Endothelial cell of umbilical vein (primary cell): ENCODE data around the gene COL18A1. TPM values are rescaled to one million over a fixed set of nuclear protein-coding genes. Genes with fewer than 3 reads are reported as not detected.

Experiments used
- BruUV-seq: library from RNA; stranded (reverse); fragments of 400-500 nt; replicated peaks from 2 replicates; lab custom pipeline; 2021; lab: Mats Ljungman, UMichigan
- CTCF ChIA-PET: fragments of 300-600, 350-600 bp; sonication (Branson Sonifier 250); formaldehyde crosslinking; loops from one replicate; lab custom pipeline; 2021; ENCODE audit warnings: antibody characterized with exemption, inconsistent platforms; lab: Charles Lee
- POLR2A ChIA-PET: fragments of 300-600, 350-600 bp; sonication (Branson Sonifier 250); formaldehyde crosslinking; loops from one replicate; lab custom pipeline; 2021; ENCODE audit warnings: antibody characterized with exemption, inconsistent platforms; lab: Charles Lee
- DNase-seq: peaks from one replicate; pipeline ENCODE4 v3.0.0-alpha.2; 2011; ENCODE audit warnings: low read depth, low spot score
- FAIRE-seq: peaks from 2 replicates; lab custom pipeline; 2011; peaks lifted over from hg19 to GRCh38; lab: Jason Lieb, UNC
- H2AFZ ChIP-seq: 2 replicates; pipeline ENCODE4 v1.6.0; 2012; ENCODE audit warnings: low read depth, low read length, control low read depth, inconsistent platforms
- H3K27ac ChIP-seq: 2 replicates; pipeline ENCODE4 v1.5.1; 2011; ENCODE audit warnings: low read depth, mild to moderate bottlenecking, control low read depth, low read length, moderate library complexity; ENCODE audit not compliant: insufficient read depth
- H3K27me3 ChIP-seq, 2 experiments: 2 replicates each; pipeline versions ENCODE4 v1.6.0 to v1.6.1; 2011; ENCODE audit warnings: low read length in 2 of 2, mixed read lengths in 1 of 2; ENCODE audit not compliant: control insufficient read depth in 2 of 2, insufficient read depth in 2 of 2
- H3K36me3 ChIP-seq, 2 experiments: 2 replicates in 1 of 2; 3 replicates in 1 of 2; pipeline ENCODE4 v1.5.1; 2011; ENCODE audit warnings: low read length in 2 of 2, mild to moderate bottlenecking in 1 of 2, moderate library complexity in 1 of 2; ENCODE audit not compliant: control insufficient read depth in 2 of 2, insufficient read depth in 2 of 2; ENCODE audit errors: extremely low read depth in 1 of 2
- H3K4me1 ChIP-seq: 3 replicates; pipeline ENCODE4 v1.5.1; 2011; ENCODE audit warnings: mild to moderate bottlenecking, low read length; ENCODE audit not compliant: control insufficient read depth, insufficient read depth; ENCODE audit errors: extremely low read depth
- H3K4me2 ChIP-seq: 2 replicates; pipeline ENCODE4 v1.6.1; 2011; ENCODE audit warnings: low read length, control low read depth, mixed read lengths; ENCODE audit not compliant: insufficient read depth
- H3K4me3 ChIP-seq, 3 experiments: fragments of 200-600 bp in 1 of 3; sonication (generic), shearing (Covaris generic) in 1 of 3; replicated peaks in 1 of 3; 2 replicates each; pipeline ENCODE4 v1.5.1; 2011 to 2016; ENCODE audit warnings: control low read depth in 3 of 3, low read length in 3 of 3, mild to moderate bottlenecking in 2 of 3, inconsistent platforms in 1 of 3, low read depth in 1 of 3, moderate library complexity in 1 of 3; ENCODE audit not compliant: insufficient read depth in 1 of 3
- H3K79me2 ChIP-seq: 2 replicates; pipeline ENCODE4 v1.6.0; 2012; ENCODE audit warnings: low read length, inconsistent platforms; ENCODE audit not compliant: control insufficient read depth, insufficient read depth
- H3K9ac ChIP-seq: replicated peaks from 2 replicates; pipeline ENCODE3; 2011; ENCODE audit warnings: low read length, control low read depth; ENCODE audit not compliant: insufficient read depth; ENCODE audit errors: extremely low read depth
- H3K9me1 ChIP-seq: replicated peaks from 3 replicates; pipeline ENCODE4 v1.6.0; 2011; ENCODE audit warnings: mild to moderate bottlenecking, low read length; ENCODE audit not compliant: control insufficient read depth, insufficient read depth; ENCODE audit errors: extremely low read depth
- H3K9me3 ChIP-seq: replicated peaks from 2 replicates; pipeline ENCODE4 v1.5.1; 2012; ENCODE audit warnings: low read length, inconsistent platforms; ENCODE audit not compliant: control insufficient read depth, insufficient read depth
- H4K20me1 ChIP-seq: replicated peaks from 2 replicates; pipeline ENCODE3; 2011; ENCODE audit warnings: mild to moderate bottlenecking, low read length; ENCODE audit not compliant: control insufficient read depth, insufficient read depth; ENCODE audit errors: extremely low read depth
- EZH2 ChIP-seq: IDR thresholded peaks from 2 replicates; pipeline ENCODE4 v1.6.1; 2012; ENCODE audit warnings: borderline replicate concordance, low read depth, mild to moderate bottlenecking, moderate library complexity, low read length, inconsistent platforms; ENCODE audit not compliant: severe bottlenecking
- FOS ChIP-seq: IDR thresholded peaks from 2 replicates; pipeline ENCODE4 v1.6.1; 2011; ENCODE audit warnings: mild to moderate bottlenecking, low read length, moderate library complexity, borderline replicate concordance; ENCODE audit not compliant: insufficient read depth
- GATA2 ChIP-seq: IDR thresholded peaks from 2 replicates; pipeline ENCODE4 v1.7.0; 2011; ENCODE audit warnings: low read depth, mild to moderate bottlenecking, moderate library complexity, mixed read lengths, low read length; ENCODE audit not compliant: insufficient read length, insufficient read depth
- JUN ChIP-seq: IDR thresholded peaks from 2 replicates; pipeline ENCODE4 v1.6.1; 2011; ENCODE audit warnings: borderline replicate concordance, low read depth; ENCODE audit not compliant: insufficient read length, insufficient read depth
- MYC ChIP-seq: IDR thresholded peaks from one replicate; pipeline ENCODE4 v1.6.1; 2011; ENCODE audit warnings: mild to moderate bottlenecking, low read depth, low read length
- POLR2A ChIP-seq: IDR thresholded peaks from 2 replicates; pipeline ENCODE4 v1.6.1; 2012; ENCODE audit warnings: low read depth, mild to moderate bottlenecking, control low read depth, low read length
- POLR2AphosphoS5 ChIP-seq: IDR thresholded peaks from 2 replicates; pipeline ENCODE4 v1.6.1; 2012; ENCODE audit warnings: low read depth, mild to moderate bottlenecking, control low read depth, low read length, moderate library complexity; ENCODE audit not compliant: insufficient read depth
- dilution Hi-C: fragments of 300-500 bp; cut with MboI; formaldehyde crosslinking; loops from one replicate; pipeline ENCODE4 v1.15.0; 2019; ENCODE audit warnings: low sequenced_read_pairs; ENCODE audit not compliant: extremely low pct_ligation_motif_present
- intact Hi-C: fragments of 100-400 bp; cut with micrococcal nuclease; formaldehyde crosslinking; loops from one replicate; pipeline ENCODE4 v1.10.0; 2022
- polyA plus RNA-seq, 4 experiments: library from polyadenylated mRNA; depleted of rRNA in 3 of 4; stranded (reverse) in 3 of 4; unstranded in 1 of 4; fragments of >200 nt; gene quantifications; 2 replicates each; pipeline versions ENCODE4 v1.2.1 to v1.2.3, GENCODE V29; 2011 to 2012; ENCODE audit warnings: missing spikeins in 1 of 4
- total RNA-seq: library from RNA; stranded (reverse); gene quantifications from 2 replicates; pipeline ENCODE4 v1.2.3, GENCODE V29; 2021
- TF ChIP-seq, protein P1 (sequence below): IDR thresholded peaks from 2 replicates; pipeline ENCODE4 v1.6.1; 2011; ENCODE audit not compliant: insufficient read depth, insufficient read length
- TF ChIP-seq, protein P2 (sequence below), 2 donors: IDR thresholded peaks; 1 replicate in 1 of 2; 2 replicates in 1 of 2; pipeline ENCODE4 v1.5.1; 2011; ENCODE audit warnings: low read length in 2 of 2, mild to moderate bottlenecking in 2 of 2, moderate library complexity in 2 of 2, control low read depth in 1 of 2, inconsistent platforms in 1 of 2, low read depth in 1 of 2; ENCODE audit not compliant: insufficient read depth in 1 of 2; ENCODE audit errors: extremely low read depth in 1 of 2

The COL18A1 gene
- total and polyA plus RNA-seq, 2 donors (not counting 3 experiments of a cell fraction or from before 2014, with no cell fraction given) = 198 to 252 TPM

- dilution Hi-C loops (no loop called here), intact Hi-C loops (loop anchor here (10.0 kb wide), 1 partner anchor 62 kb away; no protein-coding TSS in a partner anchor)
- no peak overlapping the region for H3K27ac ChIP-seq
- peaks cover 65% of the 10 kb centered on the region for H3K79me2 ChIP-seq
- peaks cover 33% of the 10 kb centered on the region for H3K4me1 ChIP-seq
- no peaks in the 10 kb centered on the region for H3K9me3 ChIP-seq
- CTCF ChIA-PET = interaction anchor here (1.3 kb wide), 1 partner anchor 19 kb away, joined by 4 read pairs; no protein-coding TSS in a partner anchor
- FAIRE-seq (no peak), DNase-seq (no peak)
- no peak overlapping the region for H3K4me2 ChIP-seq
- H2AFZ ChIP-seq = no peak overlapping the region
- BruUV-seq = no TSS peak
- no peak overlapping the region for H3K4me3 ChIP-seq
- no peaks in the 10 kb centered on the region for H3K9me1 ChIP-seq
- no peaks in the 10 kb centered on the region for H3K27me3 ChIP-seq
- H3K36me3 ChIP-seq = peaks cover 0 to 2% of the 10 kb centered on the region in 2 experiments
- POLR2A ChIA-PET = no interaction called here
- H3K9ac ChIP-seq = no peak overlapping the region
- no peak for TF ChIP-seq JUN
- no peak for TF ChIP-seq GATA2
- TF ChIP-seq MYC = no peak
- TF ChIP-seq, protein P1, sequence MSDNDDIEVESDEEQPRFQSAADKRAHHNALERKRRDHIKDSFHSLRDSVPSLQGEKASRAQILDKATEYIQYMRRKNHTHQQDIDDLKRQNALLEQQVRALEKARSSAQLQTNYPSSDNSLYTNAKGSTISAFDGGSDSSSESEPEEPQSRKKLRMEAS = no peak
- TF ChIP-seq, protein P2, sequence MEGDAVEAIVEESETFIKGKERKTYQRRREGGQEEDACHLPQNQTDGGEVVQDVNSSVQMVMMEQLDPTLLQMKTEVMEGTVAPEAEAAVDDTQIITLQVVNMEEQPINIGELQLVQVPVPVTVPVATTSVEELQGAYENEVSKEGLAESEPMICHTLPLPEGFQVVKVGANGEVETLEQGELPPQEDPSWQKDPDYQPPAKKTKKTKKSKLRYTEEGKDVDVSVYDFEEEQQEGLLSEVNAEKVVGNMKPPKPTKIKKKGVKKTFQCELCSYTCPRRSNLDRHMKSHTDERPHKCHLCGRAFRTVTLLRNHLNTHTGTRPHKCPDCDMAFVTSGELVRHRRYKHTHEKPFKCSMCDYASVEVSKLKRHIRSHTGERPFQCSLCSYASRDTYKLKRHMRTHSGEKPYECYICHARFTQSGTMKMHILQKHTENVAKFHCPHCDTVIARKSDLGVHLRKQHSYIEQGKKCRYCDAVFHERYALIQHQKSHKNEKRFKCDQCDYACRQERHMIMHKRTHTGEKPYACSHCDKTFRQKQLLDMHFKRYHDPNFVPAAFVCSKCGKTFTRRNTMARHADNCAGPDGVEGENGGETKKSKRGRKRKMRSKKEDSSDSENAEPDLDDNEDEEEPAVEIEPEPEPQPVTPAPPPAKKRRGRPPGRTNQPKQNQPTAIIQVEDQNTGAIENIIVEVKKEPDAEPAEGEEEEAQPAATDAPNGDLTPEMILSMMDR (IDR thresholded peaks at IDR 0.05; ENCODE audit: extremely low read depth in 1 of 2, insufficient read depth in 1 of 2, low read depth in 1 of 2, low read length in 2 of 2) = no peak
- TF ChIP-seq POLR2AphosphoS5 = no peak
- TF ChIP-seq POLR2A = no peak
- TF ChIP-seq FOS = no peak
- no peak for TF ChIP-seq EZH2
- no peaks in the 10 kb centered on the region for H4K20me1 ChIP-seq
Measured at GRCh38 chr21:45537111-45537745, 132.3 kb downstream of the COL18A1 start.
